HL-60/S4 treated with retinoic acid at 250 ng/mL for 4 days and 3 days (cell line): ENCODE results near the gene OR10G7.

Source experiments
- in situ Hi-C: fragments of 300-500 bp; cut with MboI; formaldehyde crosslinking; loops from 2 replicates; pipeline ENCODE4 v1.7.0; 2022; ENCODE audit warnings: low sequenced_read_pairs

Gene OR10G7

GRCh38 chr11:124041254-124041653 is at the start of gene OR10G7:
OR10G7 (minus strand) TSS chr11:124041325; CDS start chr11:124039001, 2,324 bp downstream.
- in situ Hi-C loops, result no loop called here

DNA sequence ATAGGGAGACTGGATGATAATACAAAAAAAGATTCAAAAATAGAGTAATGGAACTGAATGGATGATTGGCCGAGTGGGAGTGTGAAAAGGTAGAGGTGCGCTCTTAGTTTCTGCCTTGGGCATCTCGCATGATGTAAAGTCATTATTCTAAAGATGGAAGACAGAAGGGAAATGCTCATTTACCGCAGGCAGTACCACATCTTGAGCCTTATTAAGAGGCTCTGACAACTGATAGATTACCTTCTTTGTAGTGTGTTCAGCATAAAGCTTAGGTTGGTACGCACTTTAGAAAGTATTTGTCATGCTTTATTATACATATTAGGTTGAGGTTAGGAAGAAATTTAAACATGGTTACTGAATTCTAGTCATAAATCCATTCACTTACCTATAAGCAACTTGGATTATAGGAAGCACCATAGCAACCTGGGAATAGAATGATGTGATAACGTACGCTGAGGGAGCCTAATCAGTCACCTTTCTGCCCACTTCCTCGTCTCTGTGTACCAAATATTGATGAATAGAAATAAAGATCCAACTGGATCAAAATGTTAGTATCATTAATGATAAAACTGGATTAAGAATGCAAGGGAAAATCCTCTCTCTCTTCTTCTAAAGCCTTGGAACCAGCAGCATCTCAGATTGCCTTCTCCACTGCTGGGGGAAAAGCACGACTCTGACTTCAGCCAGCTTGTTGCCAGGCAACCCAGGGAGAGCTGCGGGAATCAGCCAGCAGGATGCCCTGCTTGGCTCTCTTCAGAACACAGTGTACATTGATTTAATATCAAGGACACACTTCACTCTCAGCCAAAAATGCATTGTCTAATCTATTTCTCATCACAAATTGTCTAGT is 45.1 kb upstream of the OR10G7 start:
- in situ Hi-C loops, result no loop called here

DNA sequence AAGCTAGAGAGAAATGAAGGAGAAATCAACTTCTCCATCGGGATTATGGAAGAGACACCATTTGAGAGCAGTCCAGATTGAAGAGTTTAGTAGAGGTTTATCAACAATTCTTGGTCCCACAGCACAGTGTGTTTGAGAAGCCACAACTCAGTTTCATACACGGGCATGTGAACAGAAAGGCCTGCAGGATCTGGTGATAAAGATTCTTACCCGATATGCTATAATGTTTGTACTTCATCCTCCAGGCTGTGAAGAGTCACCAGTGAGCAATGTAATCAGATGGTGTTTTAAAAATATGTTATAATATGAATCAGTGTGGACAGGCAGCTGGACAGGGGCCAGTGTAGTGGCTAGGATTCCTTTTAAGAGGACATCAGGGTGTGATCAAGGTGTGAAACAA is 44.5 kb upstream of the OR10G7 start:
- in situ Hi-C loops, result no loop called here

GRCh38 chr11:124082371-124082770 is 41.2 kb upstream of the OR10G7 start:
- in situ Hi-C loops, result no loop called here

- in situ Hi-C loops, result no loop called here
Measured at GRCh38 chr11:124081483-124081882, 40.4 kb upstream of the OR10G7 start.

DNA sequence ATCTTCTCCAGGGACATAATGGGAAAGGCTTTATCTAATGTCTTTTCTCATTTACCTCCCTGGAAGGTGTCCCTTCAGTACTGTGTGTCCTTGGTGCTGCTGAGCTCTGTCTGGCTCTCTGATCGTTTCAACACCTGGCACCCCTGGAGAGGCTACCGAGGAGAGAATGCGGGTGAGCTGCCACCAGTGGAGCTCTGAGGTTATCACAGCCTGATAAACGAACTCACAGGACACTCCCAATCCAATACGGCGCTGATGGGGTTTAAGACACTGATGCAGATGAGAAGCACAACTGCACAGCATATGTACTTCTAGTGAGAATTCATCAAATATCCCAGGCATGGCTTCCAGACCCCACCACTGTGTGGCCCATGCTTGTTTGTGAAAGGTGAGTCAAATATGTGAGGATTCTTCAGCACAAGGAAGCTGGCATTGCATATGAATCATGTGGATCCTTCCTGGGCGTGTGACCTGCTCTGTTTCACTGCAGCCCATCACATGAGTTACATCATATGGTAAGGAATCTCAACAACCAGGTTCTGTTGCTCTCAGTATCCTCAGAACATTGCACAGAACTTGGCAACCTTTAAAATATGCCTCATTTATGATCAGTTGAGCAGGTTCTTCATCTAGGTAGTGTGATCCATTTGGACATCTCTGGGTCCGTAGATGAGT is 39.3 kb upstream of the OR10G7 start:
- in situ Hi-C loops, result no loop called here

DNA sequence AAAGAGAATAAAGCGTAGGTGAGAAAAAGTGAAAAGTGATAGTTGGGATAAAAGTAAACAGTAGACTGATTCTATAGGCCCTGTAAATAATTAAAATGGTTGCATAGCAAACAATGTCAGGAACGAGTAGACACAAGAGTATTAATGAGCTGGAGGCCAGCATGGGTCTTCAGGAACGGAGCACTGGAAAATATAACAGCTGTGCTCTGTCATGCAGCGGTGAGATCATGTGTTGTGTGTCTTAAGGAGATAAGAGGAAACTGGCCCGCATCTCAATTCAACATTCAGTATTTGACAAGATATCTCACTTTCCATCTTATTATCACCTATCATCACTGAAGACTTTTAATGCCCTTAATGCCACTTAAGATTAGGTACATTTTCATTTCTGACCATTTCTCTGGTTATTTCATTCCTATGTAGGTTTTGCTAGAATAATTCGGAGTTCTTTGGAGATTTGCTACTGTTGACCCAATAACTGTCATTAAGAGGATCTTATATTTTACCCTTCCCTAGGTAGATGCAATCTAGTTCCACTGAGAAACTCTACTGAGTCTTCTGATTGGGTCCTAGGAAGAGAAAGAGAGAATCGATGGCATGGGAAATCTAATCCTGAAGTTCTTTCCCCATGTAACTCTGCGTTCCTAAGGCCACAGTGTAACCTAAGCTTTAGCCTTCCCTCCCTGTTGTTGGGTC is 38.7 kb upstream of the OR10G7 start:
- in situ Hi-C loops, result no loop called here

- in situ Hi-C loops, result no loop called here
Measured at GRCh38 chr11:124078591-124078990, 37.5 kb upstream of the OR10G7 start.

- in situ Hi-C loops, result no loop called here
Measured at GRCh38 chr11:124077266-124077665, 36.1 kb upstream of the OR10G7 start.

DNA sequence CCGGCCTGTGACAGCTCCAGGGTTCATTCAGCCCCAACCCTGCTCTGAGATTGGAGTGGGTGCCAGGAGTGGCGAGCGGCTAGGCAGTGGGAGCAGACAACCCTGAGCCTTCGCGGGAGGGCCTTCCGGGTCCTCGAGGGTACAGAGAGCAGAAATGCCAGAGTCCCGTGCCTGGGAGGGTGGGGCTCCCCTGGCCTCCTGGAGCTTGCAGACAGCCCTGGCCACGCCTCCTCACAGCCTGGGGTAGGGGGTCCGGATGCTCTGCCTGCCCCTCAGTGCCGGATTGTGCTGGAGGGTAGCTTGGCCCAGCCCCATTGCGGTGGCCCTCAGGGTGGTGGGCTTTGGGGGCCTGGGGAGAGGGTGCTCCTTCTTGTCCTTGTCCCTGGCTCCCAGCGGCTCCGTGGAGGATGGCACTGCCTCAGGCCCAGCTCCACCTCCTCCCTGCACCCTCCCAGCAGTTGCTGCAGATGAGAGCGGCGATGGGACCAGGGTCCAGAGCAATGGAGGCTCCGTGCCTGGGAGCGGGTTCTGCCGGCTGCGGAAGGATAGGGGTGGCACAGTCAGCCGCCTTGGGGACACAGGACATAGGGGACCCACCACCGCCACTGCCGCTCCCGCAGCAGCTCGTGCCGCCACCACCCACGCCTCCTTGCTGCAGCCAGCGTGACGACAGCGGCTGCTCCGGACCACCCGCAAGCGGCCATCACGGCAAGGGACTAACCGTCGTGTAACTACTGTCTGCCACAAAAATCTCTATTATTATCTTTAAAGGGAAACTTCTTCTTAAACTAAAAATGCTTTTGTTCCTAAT is 34.9 kb upstream of the OR10G7 start:
- in situ Hi-C loops, result no loop called here

- in situ Hi-C loops, result no loop called here
Measured at GRCh38 chr11:124075492-124075840, 34.3 kb upstream of the OR10G7 start.

DNA sequence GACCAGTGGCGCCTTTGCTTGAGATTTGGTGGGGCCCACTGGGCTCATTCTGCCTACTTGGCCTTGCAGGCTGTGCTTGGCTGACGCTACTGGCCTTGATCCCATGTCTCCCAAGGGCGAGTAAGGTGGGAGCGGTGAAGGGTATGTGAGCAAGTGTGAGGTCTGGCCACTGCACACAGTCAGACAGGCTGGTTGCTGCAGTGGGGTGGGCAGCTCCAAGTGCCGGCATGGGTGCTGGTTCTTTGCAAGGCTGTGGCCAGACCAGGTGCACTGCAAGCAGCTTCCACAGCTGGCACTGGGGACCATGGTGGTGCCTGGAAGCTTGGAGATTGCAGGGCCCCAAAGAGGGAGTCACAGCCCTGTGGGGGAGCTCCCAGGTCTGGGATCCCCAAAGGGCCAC is 33.4 kb upstream of the OR10G7 start:
- in situ Hi-C loops, result no loop called here

GRCh38 chr11:124072147-124072546 is 31.0 kb upstream of the OR10G7 start:
- in situ Hi-C loops, result no loop called here

DNA sequence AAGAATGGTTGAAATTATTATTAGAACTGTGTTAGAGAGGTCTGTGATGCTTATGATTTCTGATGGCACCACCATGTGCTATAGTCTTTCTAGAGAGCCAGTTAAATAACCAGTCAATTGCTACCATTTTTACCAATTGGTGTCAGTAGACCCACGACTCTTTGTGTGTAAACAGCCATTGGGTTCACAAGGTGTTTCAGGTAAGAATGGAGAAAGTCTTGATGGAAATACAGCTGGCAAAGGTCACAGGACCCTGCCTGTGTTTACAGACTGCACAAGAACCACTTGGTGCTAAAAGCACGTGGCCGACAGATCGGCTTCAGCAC is 30.5 kb upstream of the OR10G7 start:
- in situ Hi-C loops, result no loop called here

- in situ Hi-C loops, result no loop called here
Measured at GRCh38 chr11:124070915-124071622, 29.9 kb upstream of the OR10G7 start.

DNA sequence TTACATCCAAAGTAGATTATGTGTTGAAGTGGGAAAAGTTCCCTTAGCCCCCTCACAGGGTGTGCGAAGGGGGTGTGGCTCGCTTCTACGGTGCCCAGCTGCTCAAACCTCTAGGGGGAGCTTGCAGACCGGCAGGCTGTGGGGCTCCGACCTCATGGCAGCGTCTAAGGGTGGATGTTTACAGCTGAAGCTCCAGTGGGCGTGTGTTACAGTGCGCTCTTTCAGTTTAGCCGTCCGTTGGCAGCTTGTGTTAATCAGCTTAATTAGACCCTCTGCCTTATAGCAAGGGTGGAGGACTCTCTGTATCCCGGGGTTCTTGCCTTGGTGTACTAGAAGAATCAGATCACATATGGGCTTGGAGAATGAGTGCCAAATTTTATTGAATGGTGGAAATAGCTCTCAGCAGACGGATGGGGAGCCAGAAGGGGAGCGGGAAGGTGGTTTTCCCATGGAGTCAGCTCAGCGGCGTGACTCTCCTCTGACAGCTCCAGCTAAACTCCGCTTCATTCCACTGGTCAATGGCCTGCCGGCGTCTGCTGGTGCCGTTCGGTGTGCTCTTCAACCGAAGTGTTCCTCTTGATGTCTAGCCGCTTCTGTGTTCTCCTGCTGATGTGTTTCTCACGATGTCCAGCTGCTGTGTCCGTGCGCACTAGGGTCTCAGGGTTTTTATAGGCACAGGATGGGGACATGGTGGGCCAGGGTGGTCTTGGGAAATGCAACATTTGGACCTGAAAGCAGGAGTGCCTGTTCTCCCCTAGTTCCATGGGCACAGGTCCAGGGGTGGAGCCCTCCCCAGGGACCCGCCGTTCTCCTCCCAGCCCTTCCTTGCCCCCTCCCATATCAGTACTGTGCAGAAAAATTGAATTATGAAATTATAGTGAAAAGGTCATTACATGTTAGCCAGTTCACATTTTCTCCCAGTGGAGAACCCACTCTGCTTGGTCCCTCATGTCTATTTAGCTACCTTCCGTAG is 28.6 kb upstream of the OR10G7 start:
- in situ Hi-C loops, result no loop called here

GRCh38 chr11:124068601-124069110 is 27.5 kb upstream of the OR10G7 start:
- in situ Hi-C loops, result no loop called here

- in situ Hi-C loops, result no loop called here
Measured at GRCh38 chr11:124052966-124053365, 11.8 kb upstream of the OR10G7 start.

DNA sequence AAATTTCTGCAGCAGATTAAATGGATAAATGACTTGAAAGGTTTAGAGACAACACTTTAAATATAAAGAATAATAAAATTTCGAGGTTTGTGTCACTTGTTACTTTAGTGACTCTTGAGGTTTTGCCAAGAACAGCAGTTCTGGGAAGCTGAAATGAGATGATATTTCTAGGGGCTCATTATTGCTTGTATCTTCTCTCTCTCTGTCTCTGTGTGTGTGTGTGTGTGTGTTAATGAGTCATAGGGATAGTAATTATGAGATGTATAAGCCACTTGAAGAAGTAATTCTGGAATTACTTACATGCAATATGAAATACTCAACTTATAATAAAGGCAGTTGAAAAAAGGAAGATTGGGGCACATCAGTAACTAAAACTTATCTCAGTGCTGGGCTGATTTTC is 9.6 kb upstream of the OR10G7 start:
- in situ Hi-C loops, result no loop called here
